ENCODE measurements around the gene LEMD3. TPM values are rescaled to one million over a fixed set of nuclear protein-coding genes. Genes with fewer than 3 reads are reported as not detected.
"Not testable (repeated sequence)": the region's sequence is repeated elsewhere in the genome, so short reads cannot be mapped to it uniquely, and the experiment has no call there.

Gene LEMD3
- total and polyA plus RNA-seq, 2 of the 8 experiments (the other 6 are each of a cell fraction or from before 2014, with no cell fraction given) = 5.8 to 33.2 TPM

DNA sequence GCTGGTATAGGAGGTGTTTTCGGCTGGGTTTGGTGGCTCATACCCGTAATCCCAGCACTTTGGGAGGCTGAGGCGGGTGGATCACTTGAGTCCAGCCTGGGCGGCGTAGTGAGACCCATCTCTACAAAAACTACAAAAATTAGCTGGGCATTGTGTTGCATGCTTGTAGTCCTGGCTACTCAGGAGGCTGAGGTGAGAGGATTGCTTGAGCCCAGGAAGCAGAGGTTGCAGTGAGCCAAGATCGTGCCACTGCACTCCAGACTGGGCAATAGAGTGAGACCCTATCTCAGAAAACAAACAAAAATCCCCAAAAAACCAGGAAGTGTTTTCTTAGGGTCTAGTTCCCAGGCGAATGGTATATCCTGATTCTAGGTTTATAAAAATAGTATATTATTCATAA, 116.1 kb downstream of the LEMD3 start:
- H2BK15ac ChIP-seq (ENCODE audit: low read length); H3K4me2 ChIP-seq (ENCODE audit: insufficient read depth in 1 of 2, low read depth in 2 of 2, low read length in 2 of 2); H3K14ac ChIP-seq (ENCODE audit: insufficient read length); FAIRE-seq; H4K20me1 ChIP-seq (replicated peaks in 1 of 2; ENCODE audit: control insufficient read depth in 1 of 2, insufficient read depth in 2 of 2, low read length in 2 of 2); H3K9me3 ChIP-seq (ENCODE audit: insufficient read depth in 2 of 2, low read depth in 1 of 2, low read length in 1 of 2); H3K23me2 ChIP-seq (ENCODE audit: low read depth, low read length); H3K79me2 ChIP-seq (ENCODE audit: control insufficient read depth in 1 of 2, insufficient read depth in 2 of 2, low read length in 2 of 2); H3K4me1 ChIP-seq (replicated peaks in 1 of 4; ENCODE audit: control insufficient read depth in 3 of 4, insufficient read depth in 4 of 4, low read length in 3 of 4); H3K18ac ChIP-seq (ENCODE audit: extremely low read depth, low read length); H2BK5ac ChIP-seq (ENCODE audit: low read depth, low read length); H2BK12ac ChIP-seq (ENCODE audit: low read depth, low read length); H3K36me3 ChIP-seq (ENCODE audit: control insufficient read depth in 2 of 4, insufficient read depth in 4 of 4, low read length in 3 of 4); H3K4ac ChIP-seq (replicated peaks; ENCODE audit: insufficient read length, low read depth, low read length); H4K5ac ChIP-seq (ENCODE audit: insufficient read length, low read depth, low read length); H4K8ac ChIP-seq (ENCODE audit: extremely low read depth, insufficient read depth, low read length); H3K56ac ChIP-seq (replicated peaks; ENCODE audit: insufficient read length, low read depth, low read length); H4K91ac ChIP-seq (replicated peaks; ENCODE audit: insufficient read length, low read length); H3K9ac ChIP-seq (replicated peaks in 1 of 4; ENCODE audit: extremely low read depth in 1 of 4, low read depth in 3 of 4, low read length in 3 of 4); H3K4me3 ChIP-seq (ENCODE audit: extremely low read depth in 1 of 4, insufficient read depth in 2 of 4, low read depth in 3 of 4, low read length in 4 of 4); H3K27me3 ChIP-seq (replicated peaks in 1 of 4; ENCODE audit: control insufficient read depth in 3 of 4, extremely low read depth in 1 of 4, insufficient read depth in 3 of 4, low read length in 3 of 4); H2AFZ ChIP-seq (ENCODE audit: low read length); H3K27ac ChIP-seq (ENCODE audit: low read depth, low read length); H2BK120ac ChIP-seq (replicated peaks; ENCODE audit: low read depth, low read length); DNase-seq (ENCODE audit: low read depth in 1 of 2, low spot score in 2 of 2); H2BK20ac ChIP-seq (ENCODE audit: low read length); H3K23ac ChIP-seq (ENCODE audit: insufficient read length); H2AK5ac ChIP-seq (ENCODE audit: low read depth, low read length); H3K79me1 ChIP-seq (ENCODE audit: low read depth, low read length): not testable (repeated sequence)
- ChIA-PET POLR2A (ENCODE audit: partially characterized antibody) (interaction anchor here (0.6 kb wide), 1 partner anchor 263 kb away, joined by 4 read pairs; no protein-coding TSS in a partner anchor), CTCF (ENCODE audit: partially characterized antibody) (interaction anchor here (0.6 to 4.3 kb wide), 3 partner anchors 14 to 859 kb away, joined by 3 to 20 read pairs (median 3); no protein-coding TSS in a partner anchor)
- 90% methylated on average over 7 of the region's 7 CpGs; no CpG with 5 or more reads in 1 of the 2 experiments for WGBS, 2 experiments (ENCODE audit: extremely low coverage in 1 of 2, insufficient coverage in 1 of 2, insufficient read length in 1 of 2, insufficient replicate concordance in 2 of 2, low coverage in 1 of 2, low lambda C conversion rate in 2 of 2, missing lambda C conversion rate in 1 of 2)

Measured in H1 (cell line).